Activated gamma-delta T cell (primary cell): ENCODE data around the gene F2.

Source experiments
- DNase-seq: peaks from one replicate; lab custom pipeline; 2025; lab: John Stamatoyannopoulos, UW

The F2 gene

GRCh38 chr11:46718155-46719019, 626 bp upstream of the F2 start:
- DNase-seq: no peak

DNA sequence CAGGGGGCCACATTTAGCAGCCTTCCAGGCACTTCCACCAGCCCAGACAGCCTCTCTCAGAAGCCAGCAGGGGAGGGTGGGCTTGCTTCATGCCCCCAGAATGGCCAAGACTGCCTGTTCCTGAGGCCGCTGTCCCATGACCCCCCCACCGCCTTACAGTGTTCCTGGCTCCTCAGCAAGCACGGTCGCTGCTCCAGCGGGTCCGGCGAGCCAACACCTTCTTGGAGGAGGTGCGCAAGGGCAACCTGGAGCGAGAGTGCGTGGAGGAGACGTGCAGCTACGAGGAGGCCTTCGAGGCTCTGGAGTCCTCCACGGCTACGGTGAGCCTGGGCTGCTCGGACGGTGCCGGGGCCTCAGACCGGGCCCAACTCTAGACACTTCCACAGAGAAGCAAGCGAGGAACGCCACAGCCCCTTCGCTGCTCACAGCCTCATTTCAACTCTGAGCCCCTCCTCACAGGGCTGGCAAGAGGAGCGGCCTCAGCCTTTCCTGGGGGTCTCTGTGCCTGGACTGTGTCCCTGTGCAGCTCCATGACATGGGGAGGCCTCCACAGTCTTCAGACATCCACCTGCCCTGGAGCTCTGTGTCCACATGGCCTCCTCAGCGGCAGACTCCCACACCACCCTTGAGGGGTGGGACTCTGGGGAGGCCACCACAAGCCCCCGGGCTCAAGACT, 668 bp downstream of the F2 start:
- DNase-seq: no peak

DNA sequence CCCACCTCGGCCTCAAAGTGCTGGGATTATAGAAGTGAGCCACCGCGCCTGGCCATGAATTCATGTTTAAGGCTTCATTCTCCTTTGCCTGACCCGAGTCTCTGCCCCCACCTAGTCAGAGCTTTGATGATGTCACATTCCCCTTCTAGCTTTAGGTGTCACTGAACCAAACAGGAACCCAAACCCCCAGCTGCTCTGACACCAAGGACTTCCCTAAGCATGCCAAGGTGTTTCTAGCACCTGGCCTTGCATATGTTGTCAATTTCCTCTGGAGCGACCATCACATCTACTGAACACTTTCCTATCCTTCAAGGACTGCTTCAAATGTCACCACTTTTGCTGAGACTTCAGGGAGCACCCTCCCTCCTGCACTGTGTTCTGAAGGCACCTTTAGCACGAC, 2.3 kb downstream of the F2 start:
- no peak for DNase-seq

- DNase-seq: no peak
Measured at GRCh38 chr11:46722566-46723358, 3.7 kb downstream of the F2 start.

DNA sequence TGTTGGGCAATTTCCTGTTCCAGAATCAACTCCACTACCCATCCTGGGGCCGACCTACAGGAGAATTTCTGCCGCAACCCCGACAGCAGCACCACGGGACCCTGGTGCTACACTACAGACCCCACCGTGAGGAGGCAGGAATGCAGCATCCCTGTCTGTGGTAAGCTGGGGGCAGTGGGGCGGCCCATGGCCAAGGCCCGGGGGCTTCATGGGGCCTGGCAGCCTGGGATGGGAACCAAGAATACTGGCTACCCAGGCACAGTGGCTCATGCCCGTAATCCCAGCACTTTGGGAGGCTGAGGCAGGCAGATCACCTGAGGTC, 4.3 kb downstream of the F2 start:
- DNase-seq: no peak

DNA sequence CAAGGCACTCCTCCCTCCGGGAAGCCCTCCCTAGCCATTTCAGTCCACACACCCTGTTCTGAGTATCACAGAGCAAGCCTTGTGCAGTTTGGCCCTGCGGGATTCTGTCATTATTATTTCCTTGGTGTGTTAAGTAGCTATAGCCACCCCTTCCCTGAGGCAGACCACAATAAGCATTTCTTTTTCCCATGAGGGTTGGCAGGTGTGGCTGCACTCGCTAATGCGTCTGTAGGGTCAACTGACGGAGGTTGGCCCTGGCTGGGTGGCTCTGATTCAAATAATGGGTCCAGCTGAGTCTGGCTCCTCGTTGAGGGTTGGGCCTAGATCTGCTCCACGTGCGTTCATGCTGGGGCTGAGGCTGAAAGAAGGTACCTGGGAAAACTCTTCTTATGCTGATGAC, 5.1 kb downstream of the F2 start:
- no peak for DNase-seq

DNA sequence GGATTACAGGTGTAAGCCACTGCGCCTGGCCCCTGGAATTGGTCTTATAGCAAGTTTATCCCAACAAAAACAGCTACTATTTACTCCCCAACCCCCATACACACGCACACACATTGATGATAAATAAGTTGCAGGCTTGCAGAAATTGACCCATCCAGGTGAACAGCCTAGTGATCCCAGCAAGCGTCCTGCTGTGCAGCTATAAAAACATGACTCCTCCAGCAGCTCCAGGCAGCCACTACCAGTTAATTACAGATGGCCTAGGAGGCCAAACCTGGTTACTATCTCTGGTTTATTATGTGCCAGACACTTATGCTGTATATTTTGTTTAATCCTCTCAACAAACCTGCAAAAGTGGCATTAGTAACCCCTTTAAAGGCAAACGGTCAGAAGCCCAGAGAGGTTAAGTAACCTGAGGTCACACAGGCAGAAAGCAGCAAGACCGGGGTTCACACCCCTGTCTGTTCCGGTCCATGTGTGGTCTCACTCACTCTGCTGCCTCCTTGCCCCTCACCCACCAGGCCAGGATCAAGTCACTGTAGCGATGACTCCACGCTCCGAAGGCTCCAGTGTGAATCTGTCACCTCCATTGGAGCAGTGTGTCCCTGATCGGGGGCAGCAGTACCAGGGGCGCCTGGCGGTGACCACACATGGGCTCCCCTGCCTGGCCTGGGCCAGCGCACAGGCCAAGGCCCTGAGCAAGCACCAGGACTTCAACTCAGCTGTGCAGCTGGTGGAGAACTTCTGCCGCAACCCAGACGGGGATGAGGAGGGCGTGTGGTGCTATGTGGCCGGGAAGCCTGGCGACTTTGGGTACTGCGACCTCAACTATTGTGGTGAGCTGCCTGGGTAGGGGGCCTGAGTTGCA, 6.6 kb downstream of the F2 start:
- no peak for DNase-seq

DNA sequence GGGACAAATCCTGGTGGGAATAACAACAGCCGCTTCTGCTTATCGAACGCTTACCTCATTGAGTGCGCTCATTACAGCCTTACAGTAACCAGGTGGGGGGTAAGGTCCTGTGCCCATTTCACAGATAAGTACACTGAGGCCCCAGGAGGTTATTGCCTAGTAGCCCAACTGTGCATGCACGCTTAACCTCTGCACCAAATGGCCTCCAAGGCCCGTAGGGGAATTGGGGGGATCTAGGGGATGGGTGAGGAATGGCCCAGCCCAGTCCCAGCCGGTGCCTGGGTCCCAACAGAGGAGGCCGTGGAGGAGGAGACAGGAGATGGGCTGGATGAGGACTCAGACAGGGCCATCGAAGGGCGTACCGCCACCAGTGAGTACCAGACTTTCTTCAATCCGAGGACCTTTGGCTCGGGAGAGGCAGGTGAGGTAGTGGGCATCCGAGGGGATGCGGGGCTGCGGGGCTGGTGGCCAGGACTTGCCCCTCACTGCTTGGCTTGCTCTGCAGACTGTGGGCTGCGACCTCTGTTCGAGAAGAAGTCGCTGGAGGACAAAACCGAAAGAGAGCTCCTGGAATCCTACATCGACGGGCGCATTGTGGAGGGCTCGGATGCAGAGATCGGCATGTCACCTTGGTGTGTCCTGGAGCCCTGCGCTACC, 7.3 kb downstream of the F2 start:
- DNase-seq: no peak

GRCh38 chr11:46727952-46728658, 9.1 kb downstream of the F2 start:
- DNase-seq: no peak

DNA sequence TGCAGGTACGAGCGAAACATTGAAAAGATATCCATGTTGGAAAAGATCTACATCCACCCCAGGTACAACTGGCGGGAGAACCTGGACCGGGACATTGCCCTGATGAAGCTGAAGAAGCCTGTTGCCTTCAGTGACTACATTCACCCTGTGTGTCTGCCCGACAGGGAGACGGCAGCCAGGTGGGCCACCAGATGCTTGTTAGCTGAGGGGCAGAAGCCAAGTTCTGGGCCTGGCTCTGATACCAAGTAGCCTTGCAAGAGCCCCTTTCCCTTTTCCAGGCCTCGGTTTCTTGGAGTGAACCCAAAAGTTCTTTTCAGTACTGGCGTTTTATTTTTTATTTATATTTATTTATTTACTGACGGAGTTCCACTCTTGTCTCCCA, 9.6 kb downstream of the F2 start:
- DNase-seq: no peak

DNA sequence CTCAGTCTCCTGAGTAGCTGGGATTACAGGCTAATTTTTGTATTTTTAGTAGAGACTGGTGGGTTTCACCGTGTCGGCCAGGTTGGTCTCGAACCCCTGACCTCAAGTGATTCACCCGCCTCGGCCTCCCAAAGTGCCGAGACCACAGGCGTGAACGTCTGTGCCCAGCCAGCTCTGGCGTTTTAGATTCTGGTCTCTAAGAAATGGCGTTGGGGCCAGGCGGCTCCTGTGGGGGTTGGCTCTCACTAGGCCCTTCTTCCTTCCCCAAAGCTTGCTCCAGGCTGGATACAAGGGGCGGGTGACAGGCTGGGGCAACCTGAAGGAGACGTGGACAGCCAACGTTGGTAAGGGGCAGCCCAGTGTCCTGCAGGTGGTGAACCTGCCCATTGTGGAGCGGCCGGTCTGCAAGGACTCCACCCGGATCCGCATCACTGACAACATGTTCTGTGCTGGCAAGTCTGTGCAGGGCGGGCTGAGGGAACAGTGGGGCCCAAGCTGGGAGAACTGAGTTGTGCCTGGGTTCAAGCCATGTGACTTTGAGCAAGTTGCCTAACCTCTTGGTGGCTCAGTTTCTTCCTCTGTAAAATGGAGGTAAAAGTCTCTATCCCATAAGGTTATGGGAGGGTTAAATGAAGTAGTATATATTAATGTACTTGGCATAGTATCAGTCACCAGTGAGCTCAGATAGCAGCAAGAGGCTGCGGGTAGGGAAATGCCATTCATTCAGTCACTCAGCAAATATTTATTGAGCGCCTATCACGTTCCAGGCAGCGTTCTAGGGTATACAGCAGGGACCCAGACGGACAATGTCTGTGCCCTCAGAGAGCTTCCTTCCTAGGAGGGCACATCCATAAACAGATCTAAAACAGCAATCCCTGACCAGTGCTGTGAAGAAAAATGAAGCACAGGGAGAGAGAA, 10.4 kb downstream of the F2 start:
- DNase-seq: no peak

DNA sequence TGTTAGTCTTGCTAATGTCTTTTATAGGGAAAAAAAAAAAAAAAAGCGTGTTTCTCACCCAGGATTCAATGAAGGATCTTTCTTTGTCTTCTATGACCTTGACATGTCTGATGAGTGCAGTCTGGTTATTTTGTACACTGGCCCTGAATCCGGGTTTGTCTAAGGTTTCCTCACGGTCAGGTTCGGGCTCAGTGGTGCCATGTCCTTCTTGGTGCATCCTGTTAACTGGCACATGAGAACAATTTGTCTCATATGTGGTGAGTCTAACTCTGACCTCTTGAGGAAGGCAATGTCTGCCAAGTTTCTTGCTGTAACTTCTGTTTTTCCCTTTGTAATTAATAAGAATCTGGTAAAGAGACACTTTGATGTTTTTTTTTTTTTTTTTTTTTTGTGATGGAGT, 12.5 kb downstream of the F2 start:
- no peak for DNase-seq

DNA sequence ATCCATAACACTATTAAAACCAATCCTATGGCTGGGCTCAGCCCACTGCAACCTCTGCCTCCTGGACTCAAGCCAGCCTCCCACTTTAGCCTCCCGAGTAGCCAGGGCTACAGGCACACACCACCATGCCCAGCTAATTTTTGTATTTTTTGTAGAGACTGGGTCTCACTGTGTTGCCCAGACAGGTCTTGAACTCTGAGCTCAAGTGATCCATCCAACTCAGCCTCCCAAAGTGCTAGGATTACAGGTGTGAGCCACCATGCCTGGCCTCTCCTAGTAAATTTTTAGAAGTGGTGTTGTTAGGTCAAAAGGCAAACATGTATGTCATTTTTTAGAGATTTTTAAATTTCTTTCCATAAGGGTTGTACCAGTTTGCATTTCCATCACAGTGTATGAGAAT, 14.2 kb downstream of the F2 start:
- DNase-seq: no peak

- no peak for DNase-seq
Measured at GRCh38 chr11:46736146-46736545, 17.1 kb downstream of the F2 start.

DNA sequence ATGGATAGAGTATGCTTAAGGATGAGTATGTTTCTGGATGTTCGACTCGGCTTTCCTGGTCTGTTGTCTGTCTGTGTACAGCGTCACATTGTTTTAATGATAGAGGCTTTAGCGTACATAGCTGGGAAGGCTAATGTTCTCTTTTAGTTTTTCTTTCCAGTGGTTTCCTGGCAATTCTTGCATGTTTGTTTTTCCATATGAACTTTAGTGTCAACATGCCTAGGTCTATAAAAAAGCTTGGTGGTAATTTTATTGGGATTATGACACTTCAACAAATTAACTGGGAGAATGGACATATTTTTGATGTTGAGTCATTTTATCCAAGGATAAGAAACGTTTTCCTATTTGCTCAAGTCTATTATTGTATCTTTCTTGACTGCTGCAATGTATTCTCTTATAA, 17.6 kb downstream of the F2 start:
- no peak for DNase-seq

- DNase-seq: no peak
Measured at GRCh38 chr11:46737699-46738098, 18.7 kb downstream of the F2 start.

DNA sequence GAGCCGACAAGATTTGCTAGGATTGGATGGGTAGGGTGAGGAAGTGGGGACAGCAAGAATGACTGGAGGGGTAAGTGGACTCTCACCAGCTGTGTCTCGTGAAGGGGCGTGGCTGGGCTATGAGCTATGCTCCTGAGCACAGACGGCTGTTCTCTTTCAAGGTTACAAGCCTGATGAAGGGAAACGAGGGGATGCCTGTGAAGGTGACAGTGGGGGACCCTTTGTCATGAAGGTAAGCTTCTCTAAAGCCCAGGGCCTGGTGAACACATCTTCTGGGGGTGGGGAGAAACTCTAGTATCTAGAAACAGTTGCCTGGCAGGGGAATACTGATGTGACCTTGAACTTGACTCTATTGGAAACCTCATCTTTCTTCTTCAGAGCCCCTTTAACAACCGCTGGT, 19.9 kb downstream of the F2 start:
- no peak for DNase-seq

DNA sequence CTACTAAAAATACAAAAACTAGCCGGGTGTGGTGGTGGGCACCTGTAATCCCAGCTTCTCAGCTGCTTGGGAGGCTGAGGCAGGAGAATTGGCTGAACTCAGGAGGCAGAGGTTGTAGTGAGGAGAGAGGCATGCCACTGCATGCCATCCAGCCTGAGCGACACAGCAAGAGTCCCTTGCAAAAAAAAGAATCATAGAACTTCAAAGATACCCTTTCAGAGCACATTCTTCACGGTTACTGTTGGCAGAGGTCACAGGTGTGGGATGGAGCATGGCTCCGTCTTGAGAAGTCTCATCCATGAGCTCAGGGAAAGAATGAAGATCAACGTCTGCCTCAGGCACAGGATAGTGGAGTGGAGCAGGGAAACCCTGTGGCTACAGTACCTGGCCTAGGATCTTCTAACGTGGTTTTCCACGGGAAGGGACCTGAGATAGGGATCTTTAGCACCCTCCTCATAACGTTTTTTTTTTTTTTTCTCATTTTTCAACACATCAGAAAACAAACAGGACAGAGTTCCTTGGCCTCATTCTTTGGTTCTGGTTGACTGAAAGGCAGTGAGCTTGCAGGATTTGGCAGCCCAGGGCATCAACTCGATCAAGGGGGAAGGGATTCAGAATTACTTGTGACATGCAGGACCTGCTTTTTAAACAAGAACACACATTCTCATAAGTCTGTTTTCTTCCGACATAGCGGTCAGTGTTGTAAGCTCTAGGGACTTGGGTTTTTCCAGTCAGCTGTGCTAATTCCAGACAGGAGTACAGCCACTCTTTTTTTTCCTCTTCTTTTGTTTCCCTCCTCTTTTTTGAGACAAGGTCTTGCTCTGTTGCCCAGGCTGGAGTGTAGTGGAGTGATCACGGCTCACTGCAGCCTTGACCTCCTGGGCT, 22.8 kb downstream of the F2 start:
- no peak for DNase-seq

DNA sequence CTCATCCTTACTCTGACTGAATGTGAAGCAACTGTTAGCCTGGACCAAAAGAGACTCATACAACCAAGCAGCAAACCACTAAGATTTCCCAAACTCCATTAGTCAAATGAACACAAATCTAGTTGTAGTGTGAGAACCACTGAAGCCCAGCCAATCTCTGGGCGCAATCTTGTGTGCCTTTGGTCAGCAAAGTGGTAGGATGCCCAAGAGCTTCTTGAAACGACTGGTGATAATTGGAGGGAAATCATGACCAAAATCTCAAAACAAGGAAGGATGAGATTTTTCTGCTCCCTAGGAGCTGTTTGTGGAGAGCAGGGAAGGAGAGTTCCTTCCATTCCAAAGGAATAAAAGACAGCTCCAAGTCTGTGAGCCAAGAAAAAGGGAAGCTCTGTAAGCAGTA, 24.0 kb downstream of the F2 start:
- DNase-seq: no peak
